ENCODE results near the gene EXOC3L2. TPM values are rescaled to one million over a fixed set of nuclear protein-coding genes. Genes with fewer than 3 reads are reported as not detected.
"Not testable (repeated sequence)": the region's sequence is repeated elsewhere in the genome, so short reads cannot be mapped to it uniquely, and the experiment has no call there.

The EXOC3L2 gene
- total and polyA plus RNA-seq, 8 donors = 0.85 to 3.3 (median 1.3) TPM

GRCh38 chr19:45235485-45235884 is 9.7 kb downstream of the EXOC3L2 start:
- ATAC-seq = no peak
- DNase-seq = no peak
- Histone ChIP-seq H3K4me3 (no peak overlapping the region), H3K27ac (no peak overlapping the region), H3K27me3 (peaks cover 18 to 42% of the 10 kb centered on the region in 2 donors), H3K4me1 (no peaks in the 10 kb centered on the region), H3K36me3 (no peaks in the 10 kb centered on the region), H3K9me3 (no peaks in the 10 kb centered on the region)
- intact Hi-C loops (cut with DNase I) = no loop called here
- no peak for TF ChIP-seq CTCF (IDR thresholded peaks at IDR 0.05)

- H3K4me3 ChIP-seq = no peak overlapping the region
- ATAC-seq (no peak), DNase-seq (no peak)
- H3K36me3 ChIP-seq = no peaks in the 10 kb centered on the region
- TF ChIP-seq CTCF (IDR thresholded peaks at IDR 0.05) = no peak
- H3K27me3 ChIP-seq = peaks cover 18 to 42% of the 10 kb centered on the region in 2 donors
- H3K27ac ChIP-seq = no peak overlapping the region
- no peaks in the 10 kb centered on the region for H3K4me1 ChIP-seq
- no peaks in the 10 kb centered on the region for H3K9me3 ChIP-seq
- intact Hi-C loops (cut with DNase I) = no loop called here
Observed at GRCh38 chr19:45234089-45234869, 10.9 kb downstream of the EXOC3L2 start.

- Histone ChIP-seq H3K27me3 (peaks cover 18 to 38% of the 10 kb centered on the region in 2 donors), H3K27ac (no peak overlapping the region), H3K9me3 (no peaks in the 10 kb centered on the region), H3K4me3 (no peak overlapping the region), H3K36me3 (no peaks in the 10 kb centered on the region), H3K4me1 (no peaks in the 10 kb centered on the region)
- TF ChIP-seq CTCF (IDR thresholded peaks at IDR 0.05) = no peak
- DNase-seq (no peak), ATAC-seq (no peak)
- intact Hi-C loops (cut with DNase I) = no loop called here
Observed at GRCh38 chr19:45231891-45232290, 13.3 kb downstream of the EXOC3L2 start.

GRCh38 chr19:45229056-45229455 is 16.2 kb downstream of the EXOC3L2 start:
- DNase-seq; intact Hi-C loops (cut with DNase I); H3K4me3 ChIP-seq; H3K4me1 ChIP-seq; H3K36me3 ChIP-seq; H3K27ac ChIP-seq; H3K9me3 ChIP-seq; ATAC-seq: not testable (repeated sequence)
- H3K27me3 ChIP-seq = peaks cover 6 to 28% of the 10 kb centered on the region in 2 donors

- ATAC-seq (no peak), DNase-seq (no peak)
- no peaks in the 10 kb centered on the region for H3K36me3 ChIP-seq
- no peak overlapping the region for H3K27ac ChIP-seq
- H3K27me3 ChIP-seq = peaks cover 0 to 24% of the 10 kb centered on the region in 2 donors
- intact Hi-C loops (cut with DNase I) = no loop called here
- H3K9me3 ChIP-seq = no peaks in the 10 kb centered on the region
- H3K4me3 ChIP-seq = no peak overlapping the region
- no peak for TF ChIP-seq CTCF (IDR thresholded peaks at IDR 0.05)
- no peaks in the 10 kb centered on the region for H3K4me1 ChIP-seq
Observed at GRCh38 chr19:45224645-45225044, 20.6 kb downstream of the EXOC3L2 start.

GRCh38 chr19:45223879-45224278 is 21.3 kb downstream of the EXOC3L2 start:
- H3K9me3 ChIP-seq = no peaks in the 10 kb centered on the region
- no peaks in the 10 kb centered on the region for H3K4me1 ChIP-seq
- TF ChIP-seq CTCF (IDR thresholded peaks at IDR 0.05) = no peak
- peaks cover 0 to 26% of the 10 kb centered on the region in 2 donors for H3K27me3 ChIP-seq
- intact Hi-C loops (cut with DNase I) = no loop called here
- ATAC-seq (no peak), DNase-seq (no peak)
- no peak overlapping the region for H3K4me3 ChIP-seq
- H3K27ac ChIP-seq = no peak overlapping the region
- no peaks in the 10 kb centered on the region for H3K36me3 ChIP-seq

Measured in left lung (tissue), 10 donors.